Osteoblast (primary cell): ENCODE data around the gene COL23A1. TPM values are rescaled to one million over a fixed set of nuclear protein-coding genes. Genes with fewer than 3 reads are reported as not detected.

Experiments
- DNase-seq: peaks from one replicate; pipeline ENCODE4 v3.0.0; 2011; ENCODE audit warnings: low spot score, mixed read lengths; ENCODE audit not compliant: insufficient read length; ENCODE audit errors: missing footprints
- H2AFZ ChIP-seq: 2 replicates; pipeline ENCODE4 v1.6.0; 2011; ENCODE audit warnings: mild to moderate bottlenecking, low read length
- H3K27ac ChIP-seq: 2 replicates; pipeline ENCODE4 v1.5.1; 2011; ENCODE audit warnings: mild to moderate bottlenecking, low read depth, low read length, moderate library complexity
- H3K27me3 ChIP-seq: 2 replicates; pipeline ENCODE4 v1.6.0; 2012; ENCODE audit warnings: mild to moderate bottlenecking, control low read depth, inconsistent platforms, low read length, moderate library complexity; ENCODE audit not compliant: insufficient read depth
- H3K36me3 ChIP-seq: 2 replicates; pipeline ENCODE4 v1.5.1; 2011; ENCODE audit warnings: mild to moderate bottlenecking, low read length, control low read depth, moderate library complexity; ENCODE audit not compliant: insufficient read depth
- H3K4me1 ChIP-seq: 2 replicates; pipeline ENCODE4 v1.5.1; 2011; ENCODE audit warnings: mild to moderate bottlenecking, low read length, control low read depth, moderate library complexity; ENCODE audit not compliant: insufficient read depth
- H3K4me2 ChIP-seq: 2 replicates; pipeline ENCODE4 v1.6.0; 2011; ENCODE audit warnings: mild to moderate bottlenecking, low read length; ENCODE audit not compliant: insufficient read depth
- H3K4me3 ChIP-seq: fragments of 200-600 bp; sonication (generic); 3 replicates; pipeline ENCODE4 v1.5.1; 2012; ENCODE audit warnings: mild to moderate bottlenecking, low read length, inconsistent platforms; ENCODE audit not compliant: insufficient read depth
- H3K79me2 ChIP-seq: 2 replicates; pipeline ENCODE4 v1.6.0; 2012; ENCODE audit warnings: mild to moderate bottlenecking, low read length, control low read depth, inconsistent platforms; ENCODE audit not compliant: insufficient read depth
- H3K9me3 ChIP-seq: 2 replicates; pipeline ENCODE4 v1.5.1; 2011; ENCODE audit warnings: low read depth, low read length, control low read depth
- H4K20me1 ChIP-seq: 2 replicates; pipeline ENCODE4 v1.6.0; 2012; ENCODE audit warnings: mild to moderate bottlenecking, low read length, control low read depth; ENCODE audit not compliant: insufficient read depth
- CTCF ChIP-seq: IDR thresholded peaks from 2 replicates; pipeline ENCODE4 v1.5.1; 2011; ENCODE audit warnings: mild to moderate bottlenecking, low read depth, low read length, moderate library complexity; ENCODE audit errors: extremely low read depth
- total RNA-seq: library from RNA; depleted of rRNA; stranded (reverse); fragments of >200 nt; gene quantifications from 2 replicates; pipeline ENCODE4 v1.2.3, GENCODE V29; 2012

COL23A1 gene
- total RNA-seq = under 0.01 TPM in 1 of 2 replicates, not detected in the other

- Histone ChIP-seq H3K36me3 (no peaks in the 10 kb centered on the region), H3K4me2 (peak within 1 kb of the TSS; percentile 64), H2AFZ (no peak within 1 kb of the TSS), H3K4me3 (peak within 1 kb of the TSS; percentile 59), H3K79me2 (no peaks in the 10 kb centered on the region), H4K20me1 (peaks cover 4% of the 10 kb centered on the region), H3K9me3 (no peaks in the 10 kb centered on the region), H3K27ac (no peak within 1 kb of the TSS), H3K4me1 (peaks cover 5% of the 10 kb centered on the region), H3K27me3 (peaks cover 34% of the 10 kb centered on the region)
- peak; percentile 60 for TF ChIP-seq CTCF
- DNase-seq = peak; percentile 92
Measured at GRCh38 chr5:178590141-178590923, at the start of gene COL23A1. Gene COL23A1 (minus strand): TSS chr5:178590393.

DNA sequence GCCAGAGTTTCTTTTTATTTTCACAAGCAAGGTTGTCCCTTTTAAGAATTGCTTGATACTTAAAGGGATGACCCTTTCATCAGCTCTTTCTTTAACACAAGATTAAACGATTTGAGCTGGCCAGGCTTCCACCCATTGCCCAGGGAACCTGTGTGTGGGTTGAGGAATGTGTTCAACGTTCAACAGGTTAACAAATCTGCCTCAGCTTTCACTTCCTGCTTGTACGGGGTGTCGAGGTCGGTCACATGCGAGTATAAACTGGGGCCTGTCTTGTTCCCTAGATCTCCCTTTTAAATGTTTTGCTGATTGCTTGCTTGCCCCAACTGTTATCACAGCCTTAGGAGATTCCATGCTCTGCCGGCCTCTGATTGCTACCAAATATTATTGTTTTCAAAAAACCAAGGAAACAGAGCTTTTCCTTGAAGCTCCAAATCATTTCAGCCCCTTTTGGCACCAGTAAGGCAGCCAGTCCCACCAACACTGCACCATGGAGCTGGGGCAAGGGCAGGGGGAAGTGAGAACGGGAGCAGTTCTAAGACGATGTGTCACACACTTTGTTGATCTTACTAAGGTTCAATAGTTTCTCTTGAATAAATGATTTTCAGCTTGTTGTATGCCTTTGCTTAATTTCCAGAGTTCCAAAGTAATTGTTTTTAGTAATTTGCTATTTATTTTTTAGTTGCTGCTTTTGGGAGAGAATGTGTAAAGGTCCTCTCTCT lies 47.3 kb upstream of the COL23A1 start:
- TF ChIP-seq CTCF = no peak
- Histone ChIP-seq H4K20me1 (no peaks in the 10 kb centered on the region), H3K27me3 (no peaks in the 10 kb centered on the region), H3K4me1 (peaks cover 11% of the 10 kb centered on the region), H3K36me3 (no peaks in the 10 kb centered on the region), H3K4me2 (no peak overlapping the region), H3K79me2 (no peaks in the 10 kb centered on the region), H3K27ac (no peak overlapping the region), H2AFZ (peak overlapping the region; percentile 50), H3K4me3 (no peak overlapping the region), H3K9me3 (no peaks in the 10 kb centered on the region)
- no peak for DNase-seq

- Histone ChIP-seq H3K4me3 (no peak overlapping the region), H3K79me2 (no peaks in the 10 kb centered on the region), H3K36me3 (no peaks in the 10 kb centered on the region), H3K4me1 (peaks cover 5% of the 10 kb centered on the region), H3K9me3 (no peaks in the 10 kb centered on the region), H3K4me2 (no peak overlapping the region), H3K27me3 (no peaks in the 10 kb centered on the region), H4K20me1 (no peaks in the 10 kb centered on the region), H3K27ac (no peak overlapping the region), H2AFZ (no peak overlapping the region)
- DNase-seq = no peak
- no peak for TF ChIP-seq CTCF
Measured at GRCh38 chr5:178632285-178632684, 42.1 kb upstream of the COL23A1 start.

DNA sequence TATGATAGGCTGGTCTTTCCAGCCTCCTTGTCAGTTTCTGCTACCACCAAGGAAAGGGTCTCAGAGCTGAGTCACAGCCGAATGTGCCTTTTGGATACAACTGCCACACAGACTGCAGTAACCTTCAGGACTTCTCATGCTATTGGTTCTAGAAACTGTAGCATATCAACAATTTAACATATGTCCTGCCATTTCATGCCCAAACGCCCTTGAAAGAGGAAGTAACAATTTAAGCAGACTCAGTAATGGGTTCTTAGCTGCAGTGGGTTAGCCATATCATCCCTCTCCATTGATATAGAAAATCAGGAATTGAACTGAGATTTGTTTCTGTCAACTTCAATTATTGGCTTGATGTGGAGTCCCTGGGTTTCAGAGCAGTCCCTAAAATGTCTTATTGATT lies 40.8 kb upstream of the COL23A1 start:
- Histone ChIP-seq H3K9me3 (no peaks in the 10 kb centered on the region), H3K36me3 (no peaks in the 10 kb centered on the region), H4K20me1 (no peaks in the 10 kb centered on the region), H3K27ac (no peak overlapping the region), H3K4me3 (no peak overlapping the region), H3K79me2 (peaks cover 9% of the 10 kb centered on the region), H3K4me2 (no peak overlapping the region), H3K27me3 (no peaks in the 10 kb centered on the region), H3K4me1 (peaks cover 5% of the 10 kb centered on the region), H2AFZ (peak overlapping the region; percentile 73)
- no peak for DNase-seq
- no peak for TF ChIP-seq CTCF
